GM12878 (cell line): Measurements from ENCODE around the gene DEK. TPM values are rescaled to one million over a fixed set of nuclear protein-coding genes. Genes with fewer than 3 reads are reported as not detected.

Experiments used
- BACH1 ChIP-seq: fragments of 450-650 bp; IDR thresholded peaks from 2 replicates; pipeline ENCODE4 v1.6.1; 2017; ENCODE audit warnings: mild to moderate bottlenecking, borderline replicate concordance
- BRCA1 ChIP-seq: IDR thresholded peaks from 2 replicates; pipeline ENCODE4 v1.6.1; 2011; ENCODE audit warnings: low read depth, low read length, improper control_type of control experiment
- CBX3 ChIP-seq: fragments of 200-600 bp; sonication (generic); IDR thresholded peaks from 2 replicates; pipeline ENCODE4 v1.6.1; 2016; ENCODE audit warnings: low read depth, borderline replicate concordance
- CEBPZ ChIP-seq: fragments of 150-350 bp; IDR thresholded peaks from 2 replicates; pipeline ENCODE4 v1.6.1; 2016; ENCODE audit warnings: low read depth, low read length
- JUNB ChIP-seq: IDR thresholded peaks from 2 replicates; pipeline ENCODE4 v1.6.1; 2016; ENCODE audit warnings: antibody characterized with exemption, mild to moderate bottlenecking
- RELA ChIP-seq: fragments of 450-650 bp; IDR thresholded peaks from 2 replicates; pipeline ENCODE4 v1.8.0; 2014; ENCODE audit warnings: borderline replicate concordance; ENCODE audit not compliant: partially characterized antibody
- SMAD5 ChIP-seq: IDR thresholded peaks from 2 replicates; pipeline ENCODE4 v1.6.1; 2016; ENCODE audit warnings: antibody characterized with exemption, low read depth
- SREBF1 ChIP-seq: IDR thresholded peaks from 2 replicates; pipeline ENCODE4 v1.6.1; 2012; ENCODE audit warnings: mild to moderate bottlenecking, low read length
- WRNIP1 ChIP-seq: IDR thresholded peaks from 2 replicates; pipeline ENCODE4 v1.6.1; 2011; ENCODE audit warnings: low read depth, low read length, improper control_type of control experiment, borderline replicate concordance
- ZNF207 ChIP-seq: fragments of 450-650 bp; IDR thresholded peaks from 2 replicates; pipeline ENCODE4 v1.6.1; 2014; ENCODE audit warnings: antibody characterized with exemption, mild to moderate bottlenecking, borderline replicate concordance
- ZNF274 ChIP-seq: IDR thresholded peaks from one replicate; pipeline ENCODE4 v1.8.0; 2011; ENCODE audit not compliant: insufficient read length, insufficient read depth
- polyA plus RNA-seq, 11 experiments: library from polyadenylated mRNA; depleted of rRNA in 4 of 11; unstranded in 6 of 11; stranded (reverse) in 5 of 11; fragments of >200 nt; fragmentation: Nextera tagmentation in 4 of 11; fragmentation: Illumina TruSeq in 1 of 11; extraction: Ambion mirVana in 4 of 11; extraction: Trizol in 1 of 11; gene quantifications; 1 replicate in 1 of 11; 2 replicates in 10 of 11; pipeline versions ENCODE4 v1.2.1 to v1.2.3, GENCODE V29; 2011 to 2016; ENCODE audit warnings: inconsistent platforms in 2 of 11, missing spikeins in 2 of 11, low read depth in 1 of 11
- total RNA-seq, 4 experiments: library from RNA; depleted of rRNA in 3 of 4; stranded (reverse); fragments of >200 nt in 3 of 4; fragmentation: Illumina TruSeq in 1 of 4; extraction: Trizol in 1 of 4; gene quantifications; 2 replicates each; pipeline versions ENCODE4 v1.2.1 to v1.2.3, GENCODE V29; 2013 to 2021

Gene DEK
- total and polyA plus RNA-seq, 10 of the 15 experiments (the other 5 are each of a cell fraction or from before 2014, with no cell fraction given): 111 to 346 (median 196) TPM

DNA sequence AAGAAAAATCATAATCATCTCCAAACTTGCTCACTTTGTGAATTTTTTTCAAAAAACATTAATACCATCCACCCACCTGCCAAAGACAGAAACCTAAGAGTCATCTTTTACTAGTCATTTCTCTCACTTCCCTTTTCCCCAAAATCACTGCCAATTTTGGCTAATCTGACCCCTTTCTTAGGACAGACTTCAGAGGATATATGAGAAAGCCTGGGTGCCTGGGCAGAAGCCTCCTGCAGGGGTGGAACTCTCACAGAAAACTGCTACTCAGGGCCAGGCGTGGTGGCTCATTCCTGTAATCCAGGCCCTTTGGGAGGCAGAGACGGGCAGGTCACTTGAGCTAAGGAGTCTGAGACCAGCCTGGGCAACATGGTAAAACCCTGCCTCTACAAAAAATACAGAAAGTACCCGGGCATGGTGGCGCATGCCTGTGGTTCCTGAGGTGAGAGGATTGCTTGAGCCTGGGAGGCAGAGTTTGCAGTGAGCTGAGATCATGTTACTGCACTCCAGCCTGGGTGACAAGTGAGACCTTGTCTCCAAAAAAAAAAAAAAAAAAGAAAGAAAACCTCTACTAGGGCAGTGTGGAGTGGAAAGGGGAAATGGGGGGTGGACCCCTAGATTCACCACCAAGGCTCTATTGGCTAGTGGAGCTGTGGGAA, 3.8 kb downstream of the DEK start (continued):
- no peak for TF ChIP-seq CEBPZ
- TF ChIP-seq WRNIP1: no peak
- TF ChIP-seq BRCA1: no peak
- no peak for TF ChIP-seq CBX3
- TF ChIP-seq ZNF207: no peak
- peak; percentile 88 for TF ChIP-seq JUNB
- no peak for TF ChIP-seq ZNF274
- TF ChIP-seq SMAD5: peak; percentile 63; the same call in 1 of the 2 replicates
- TF ChIP-seq RELA: no peak
- no peak for TF ChIP-seq SREBF1
- TF ChIP-seq BACH1: peak; percentile 25; the same call in 1 of the 2 replicates
- TF ChIP-seq, all 136 proteins: peak for 48
